C4-2B (cell line): ENCODE measurements around the gene PRKG1.

Source experiments
- H3K27ac ChIP-seq: fragments of 450-650 bp; 2 replicates; pipeline ENCODE4 v1.5.1; 2017
- ZFX ChIP-seq: fragments of 450-650 bp; IDR thresholded peaks from 2 replicates; pipeline ENCODE4 v1.6.1; 2017
- TF ChIP-seq, protein P1 (sequence below): fragments of 450-650 bp; conservative IDR thresholded peaks from 2 replicates; pipeline ENCODE4 v1.5.1; 2017; ENCODE audit warnings: mild to moderate bottlenecking

The PRKG1 gene

DNA sequence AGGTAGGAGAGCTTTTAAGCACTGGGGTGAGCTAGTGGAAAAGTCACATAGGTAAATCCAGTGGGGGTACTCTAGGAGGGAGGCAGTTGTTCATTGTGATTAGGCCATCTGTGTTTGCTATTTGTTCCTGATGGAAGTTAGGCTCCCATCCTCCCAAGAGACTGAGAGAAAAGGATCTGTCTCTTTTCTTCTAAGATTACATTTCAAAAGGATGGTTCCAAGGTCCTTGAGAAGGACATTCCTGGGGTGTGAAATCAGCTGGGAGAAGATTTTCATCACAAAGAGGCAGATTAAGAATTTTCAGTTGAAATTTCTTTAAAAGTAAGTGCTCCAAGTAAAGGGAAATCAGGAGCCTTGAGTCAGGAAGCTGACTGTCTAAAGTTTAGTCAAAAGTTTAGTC, 835.9 kb downstream of the PRKG1 start:
- TF ChIP-seq, protein P1, sequence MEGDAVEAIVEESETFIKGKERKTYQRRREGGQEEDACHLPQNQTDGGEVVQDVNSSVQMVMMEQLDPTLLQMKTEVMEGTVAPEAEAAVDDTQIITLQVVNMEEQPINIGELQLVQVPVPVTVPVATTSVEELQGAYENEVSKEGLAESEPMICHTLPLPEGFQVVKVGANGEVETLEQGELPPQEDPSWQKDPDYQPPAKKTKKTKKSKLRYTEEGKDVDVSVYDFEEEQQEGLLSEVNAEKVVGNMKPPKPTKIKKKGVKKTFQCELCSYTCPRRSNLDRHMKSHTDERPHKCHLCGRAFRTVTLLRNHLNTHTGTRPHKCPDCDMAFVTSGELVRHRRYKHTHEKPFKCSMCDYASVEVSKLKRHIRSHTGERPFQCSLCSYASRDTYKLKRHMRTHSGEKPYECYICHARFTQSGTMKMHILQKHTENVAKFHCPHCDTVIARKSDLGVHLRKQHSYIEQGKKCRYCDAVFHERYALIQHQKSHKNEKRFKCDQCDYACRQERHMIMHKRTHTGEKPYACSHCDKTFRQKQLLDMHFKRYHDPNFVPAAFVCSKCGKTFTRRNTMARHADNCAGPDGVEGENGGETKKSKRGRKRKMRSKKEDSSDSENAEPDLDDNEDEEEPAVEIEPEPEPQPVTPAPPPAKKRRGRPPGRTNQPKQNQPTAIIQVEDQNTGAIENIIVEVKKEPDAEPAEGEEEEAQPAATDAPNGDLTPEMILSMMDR = no peak
- TF ChIP-seq ZFX = no peak
- no peak overlapping the region for H3K27ac ChIP-seq

DNA sequence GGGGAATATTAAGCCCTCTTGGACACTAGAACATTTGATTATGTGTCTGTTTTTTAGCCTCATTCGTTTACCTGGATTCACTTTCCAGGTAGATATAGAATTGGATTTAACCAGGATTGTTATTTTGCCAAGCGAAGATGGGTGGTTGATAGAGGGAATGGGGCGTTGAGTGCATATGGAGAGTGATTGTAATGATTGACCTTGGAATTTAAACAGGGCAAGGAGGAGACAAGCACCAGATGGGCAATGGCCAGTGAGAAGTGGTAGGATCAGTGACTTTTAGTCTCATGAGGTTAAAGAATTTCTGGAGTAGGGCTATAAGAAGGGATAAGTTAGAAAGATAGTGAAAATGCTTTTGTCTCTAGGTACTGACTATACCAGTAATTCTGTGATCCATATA, 836.3 kb downstream of the PRKG1 start:
- H3K27ac ChIP-seq = no peak overlapping the region
- TF ChIP-seq ZFX = no peak
- TF ChIP-seq, protein P1 = no peak

DNA sequence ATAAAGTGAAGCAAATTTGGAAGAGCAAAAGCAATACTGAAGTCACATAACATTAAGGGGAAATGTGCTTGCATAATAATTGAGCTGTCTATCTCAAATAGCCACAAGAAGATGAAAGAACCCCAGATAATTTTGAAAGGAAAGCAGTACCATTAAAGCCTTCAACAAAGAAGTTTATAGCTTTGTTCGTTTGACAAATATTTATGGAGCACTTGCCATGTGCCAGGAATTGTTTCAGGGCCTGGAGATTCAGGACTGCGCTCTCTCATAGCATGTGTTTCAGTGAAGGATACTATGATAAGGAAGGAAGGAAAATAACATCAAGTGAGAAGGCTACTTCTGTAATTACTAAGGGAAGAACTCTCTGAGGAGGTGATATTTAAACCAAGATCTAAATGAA, 837.4 kb downstream of the PRKG1 start:
- TF ChIP-seq, protein P1 = no peak
- TF ChIP-seq ZFX = no peak
- H3K27ac ChIP-seq = no peak overlapping the region

DNA sequence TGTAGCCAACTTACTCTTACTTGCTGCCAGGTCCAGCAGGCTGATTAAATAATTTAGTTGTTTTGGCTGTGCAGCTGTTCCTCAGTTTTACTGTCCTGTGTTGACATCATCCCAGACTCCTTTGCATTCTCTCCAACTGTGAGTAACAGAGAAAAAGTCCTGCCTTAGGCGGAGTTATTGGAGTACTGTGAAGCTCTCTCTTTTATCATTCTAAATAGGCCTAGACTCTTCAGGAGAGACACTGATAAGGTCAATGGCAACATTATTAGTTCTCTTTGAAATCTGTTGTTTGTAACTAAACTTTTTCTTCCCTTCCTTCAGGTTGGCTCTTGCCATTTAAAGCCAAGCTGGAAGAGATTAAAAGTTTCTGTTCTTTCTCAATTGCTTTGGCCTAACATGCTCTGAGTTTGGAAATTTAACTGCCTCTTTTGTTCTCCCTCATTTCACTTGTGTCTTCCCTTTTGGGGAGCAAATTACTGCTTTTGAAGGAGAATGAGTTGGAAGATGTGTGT, 840.8 kb downstream of the PRKG1 start:
- TF ChIP-seq, protein P1 = no peak
- no peak for TF ChIP-seq ZFX
- no peak overlapping the region for H3K27ac ChIP-seq

DNA sequence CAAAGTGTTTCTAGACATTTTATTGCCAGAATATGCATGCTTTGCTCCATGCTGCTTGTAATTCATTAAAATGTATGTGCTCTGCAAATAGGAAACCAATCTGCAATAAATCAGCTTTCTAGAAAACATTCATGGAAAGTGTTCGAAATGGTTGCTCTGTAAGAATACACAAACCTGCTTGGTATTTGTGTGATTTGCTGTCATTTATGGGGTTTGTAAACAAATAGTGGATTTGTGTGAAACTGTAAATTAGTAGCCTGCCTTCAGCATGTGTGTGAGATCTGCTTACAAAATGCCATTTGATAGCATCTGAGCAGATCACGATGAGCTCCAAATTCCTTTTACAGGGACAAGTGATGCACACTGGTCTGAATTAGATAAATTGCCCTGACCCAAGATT, 844.2 kb downstream of the PRKG1 start:
- no peak for TF ChIP-seq ZFX
- TF ChIP-seq, protein P1 = no peak
- no peak overlapping the region for H3K27ac ChIP-seq

DNA sequence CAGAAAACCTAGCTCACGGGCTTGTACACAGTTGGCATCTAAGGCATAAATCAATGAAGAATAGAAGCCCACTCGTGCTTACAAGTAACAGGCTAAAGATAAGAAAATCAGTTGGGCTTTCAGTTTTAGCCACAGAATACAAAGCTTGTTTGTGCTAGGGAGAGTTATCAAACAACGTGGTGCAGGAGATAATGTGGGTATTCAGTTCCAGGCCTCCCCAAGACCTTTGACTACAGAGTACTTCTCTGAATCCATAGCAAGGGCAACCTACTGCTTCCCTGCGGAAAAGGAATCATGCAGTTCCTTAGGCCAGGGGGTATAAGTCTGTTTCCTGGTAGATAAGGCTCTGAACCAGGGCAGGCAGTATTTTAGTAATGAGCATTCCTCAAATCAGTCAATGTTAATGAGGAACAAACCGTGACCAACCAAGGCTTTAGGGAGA, 844.6 kb downstream of the PRKG1 start:
- no peak overlapping the region for H3K27ac ChIP-seq
- TF ChIP-seq, protein P1 = no peak
- no peak for TF ChIP-seq ZFX

DNA sequence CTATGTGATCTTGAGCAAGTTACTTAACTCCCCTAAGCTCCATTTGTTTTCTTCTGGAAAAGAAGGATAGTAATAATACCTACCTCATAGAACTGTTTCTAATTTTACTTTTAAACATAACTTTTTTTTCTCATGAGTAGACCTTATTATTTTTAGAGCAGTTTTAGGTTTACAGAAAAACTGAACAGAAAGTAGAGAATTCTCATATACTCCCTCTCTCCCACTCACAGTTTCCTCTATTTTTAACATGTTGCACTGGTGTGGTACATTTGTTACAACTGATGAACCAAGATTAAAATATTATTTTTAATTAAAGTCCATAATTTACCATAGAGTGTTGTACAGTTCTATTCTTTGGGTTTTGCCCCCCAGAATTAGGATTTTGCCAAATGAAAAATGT, 846.4 kb downstream of the PRKG1 start:
- no peak overlapping the region for H3K27ac ChIP-seq
- TF ChIP-seq ZFX = no peak
- TF ChIP-seq, protein P1 = no peak
